HTR-8/SVneo (cell line): Measurements from ENCODE around the gene TRIP12.
"Not testable (repeated sequence)": the region's sequence is repeated elsewhere in the genome, so short reads cannot be mapped to it uniquely, and the experiment has no call there.

Experiments used
- DNase-seq: peaks from one replicate; pipeline ENCODE4 v3.0.0; 2011; ENCODE audit warnings: low spot score, mixed read lengths; ENCODE audit not compliant: insufficient read length
- FAIRE-seq: peaks from 2 replicates; lab custom pipeline; 2011; peaks lifted over from hg19 to GRCh38; lab: Jason Lieb, UNC

Gene TRIP12

GRCh38 chr2:229731363-229731762 lies 190.4 kb downstream of the TRIP12 start:
- FAIRE-seq (no peak), DNase-seq (no peak)

GRCh38 chr2:229728370-229728769 lies 193.4 kb downstream of the TRIP12 start:
- FAIRE-seq (no peak), DNase-seq (no peak)

- FAIRE-seq (no peak), DNase-seq (no peak)
Observed at GRCh38 chr2:229726643-229727042, 195.2 kb downstream of the TRIP12 start.

GRCh38 chr2:229725716-229726574 lies 195.9 kb downstream of the TRIP12 start:
- DNase-seq (no peak), FAIRE-seq (peak; percentile 44)

GRCh38 chr2:229723192-229723591 lies 198.6 kb downstream of the TRIP12 start:
- not testable (repeated sequence) for FAIRE-seq, DNase-seq

- FAIRE-seq (no peak), DNase-seq (no peak)
Observed at GRCh38 chr2:229719926-229720647, 201.7 kb downstream of the TRIP12 start.

GRCh38 chr2:229718057-229718456 lies 203.8 kb downstream of the TRIP12 start:
- no peak for FAIRE-seq
- no peak for DNase-seq

- DNase-seq (no peak), FAIRE-seq (peak; percentile 20)
Observed at GRCh38 chr2:229715895-229716507, 205.8 kb downstream of the TRIP12 start.

GRCh38 chr2:229714736-229715541 lies 206.9 kb downstream of the TRIP12 start:
- DNase-seq = peak; percentile 63
- FAIRE-seq = no peak

- FAIRE-seq (peak; percentile 16), DNase-seq (no peak)
Observed at GRCh38 chr2:229714080-229714735, 207.6 kb downstream of the TRIP12 start, which contains the start of gene DNER. Gene DNER, minus strand, starts transcription at chr2:229714555. Its CDS starts 132 bp downstream, at chr2:229714423.
